ENCODE measurements around the gene SPTLC2. TPM values are rescaled to one million over a fixed set of nuclear protein-coding genes. Genes with fewer than 3 reads are reported as not detected.
"Not testable (repeated sequence)": the region's sequence is repeated elsewhere in the genome, so short reads cannot be mapped to it uniquely, and the experiment has no call there.

SPTLC2 gene
- total RNA-seq, 2 donors from 2014 or later: 16.1 to 18.4 TPM

- intact Hi-C loops (cut with DNase I): no loop called here
- peak in 1 of 2 donors; percentile 84 for ATAC-seq
- DNase-seq: no peak
Observed at GRCh38 chr14:77599889-77600288, 16.5 kb downstream of the SPTLC2 start.

- DNase-seq (no peak), ATAC-seq (no peak)
- intact Hi-C loops (cut with DNase I): no loop called here
Observed at GRCh38 chr14:77598366-77599070, 17.9 kb downstream of the SPTLC2 start.

GRCh38 chr14:77593501-77593961 lies 22.9 kb downstream of the SPTLC2 start:
- DNase-seq (no peak), ATAC-seq (peak in 1 of 2 donors; percentile 45)
- intact Hi-C loops (cut with DNase I): no loop called here

GRCh38 chr14:77590845-77591485 lies 25.5 kb downstream of the SPTLC2 start:
- intact Hi-C loops (cut with DNase I): no loop called here
- DNase-seq: no peak
- ATAC-seq: no peak

GRCh38 chr14:77589099-77589498 lies 27.3 kb downstream of the SPTLC2 start:
- intact Hi-C loops (cut with DNase I): no loop called here
- ATAC-seq (no peak), DNase-seq (no peak)

- DNase-seq; ATAC-seq; intact Hi-C loops (cut with DNase I): not testable (repeated sequence)
Observed at GRCh38 chr14:77588411-77589025, 27.9 kb downstream of the SPTLC2 start.

GRCh38 chr14:77585385-77585784 lies 31.1 kb downstream of the SPTLC2 start:
- intact Hi-C loops (cut with DNase I): no loop called here
- DNase-seq (no peak), ATAC-seq (no peak)

- intact Hi-C loops (cut with DNase I): no loop called here
- DNase-seq: no peak
- ATAC-seq: no peak
Observed at GRCh38 chr14:77584809-77585208, 31.6 kb downstream of the SPTLC2 start.

GRCh38 chr14:77583657-77584056 lies 32.8 kb downstream of the SPTLC2 start:
- intact Hi-C loops (cut with DNase I): no loop called here
- DNase-seq (no peak), ATAC-seq (no peak)

GRCh38 chr14:77582511-77582910 lies 33.9 kb downstream of the SPTLC2 start:
- ATAC-seq (no peak), DNase-seq (no peak)
- intact Hi-C loops (cut with DNase I): no loop called here

GRCh38 chr14:77580964-77581505 lies 35.4 kb downstream of the SPTLC2 start:
- DNase-seq (no peak), ATAC-seq (peak; percentile 51)
- intact Hi-C loops (cut with DNase I): no loop called here

GRCh38 chr14:77580477-77580876 lies 36.0 kb downstream of the SPTLC2 start:
- DNase-seq (no peak), ATAC-seq (peak in 1 of 2 donors; percentile 29)
- intact Hi-C loops (cut with DNase I): no loop called here

- no peak for DNase-seq
- ATAC-seq: no peak
- intact Hi-C loops (cut with DNase I): no loop called here
Observed at GRCh38 chr14:77579780-77580179, 36.7 kb downstream of the SPTLC2 start.

GRCh38 chr14:77579065-77579464 lies 37.4 kb downstream of the SPTLC2 start:
- ATAC-seq (no peak), DNase-seq (no peak)
- intact Hi-C loops (cut with DNase I): no loop called here

- intact Hi-C loops (cut with DNase I): no loop called here
- ATAC-seq (no peak), DNase-seq (no peak)
Observed at GRCh38 chr14:77574446-77575115, 41.9 kb downstream of the SPTLC2 start.

- no peak for ATAC-seq
- intact Hi-C loops (cut with DNase I): no loop called here
- no peak for DNase-seq
Observed at GRCh38 chr14:77573964-77574363, 42.5 kb downstream of the SPTLC2 start.

GRCh38 chr14:77570706-77571268 lies 45.6 kb downstream of the SPTLC2 start:
- intact Hi-C loops (cut with DNase I): no loop called here
- no peak for DNase-seq
- peak in 1 of 2 donors; percentile 72 for ATAC-seq

- intact Hi-C loops (cut with DNase I): no loop called here
- ATAC-seq (no peak), DNase-seq (no peak)
Observed at GRCh38 chr14:77565994-77566305, 50.5 kb downstream of the SPTLC2 start.

GRCh38 chr14:77565289-77565993 lies 51.0 kb downstream of the SPTLC2 start:
- intact Hi-C loops (cut with DNase I): no loop called here
- DNase-seq (no peak), ATAC-seq (peak in 1 of 2 donors; percentile 63)
